Testis (tissue), 3 donors: Measurements from ENCODE around the gene TMA16. TPM values are rescaled to one million over a fixed set of nuclear protein-coding genes. Genes with fewer than 3 reads are reported as not detected.
A peak's percentile ranks its signal among the peaks of the same experiment; 100 is the strongest.

Source experiments
- DNase-seq: peaks from one replicate; pipeline ENCODE4 v3.0.0-alpha.2; 2019
- H3K27ac ChIP-seq, 2 donors: fragments of 200-600 bp; sonication (generic); one replicate each; pipeline ENCODE4 v1.5.1; 2019
- H3K27me3 ChIP-seq: fragments of 200-600 bp; sonication (generic); one replicate; pipeline ENCODE4 v1.5.1; 2019
- H3K36me3 ChIP-seq: fragments of 200-600 bp; sonication (generic); one replicate; pipeline ENCODE4 v1.5.1; 2017; ENCODE audit warnings: low read depth; ENCODE audit errors: missing control alignments
- H3K4me1 ChIP-seq: fragments of 200-600 bp; sonication (generic); one replicate; pipeline ENCODE4 v1.5.1; 2019
- H3K4me3 ChIP-seq, 2 donors: fragments of 200-600 bp; sonication (generic); one replicate each; pipeline ENCODE4 v1.5.1; 2017 to 2019
- H3K9me3 ChIP-seq: fragments of 200-600 bp; sonication (generic); one replicate; pipeline ENCODE4 v1.5.1; 2017
- POLR2A ChIP-seq: fragments of 450-650 bp; IDR thresholded peaks from one replicate; pipeline ENCODE4 v1.6.1; 2017; ENCODE audit warnings: antibody characterized with exemption, mild to moderate bottlenecking, moderate library complexity
- WGBS, 2 donors: methylation state at CpG; one replicate each; pipeline ENCODE4 v1.1.5; 2018; 5-methylcytosine and 5-hydroxymethylcytosine counted together
- intact Hi-C: fragments of 100-400 bp; cut with DNase I; formaldehyde crosslinking; loops from one replicate; pipeline ENCODE4 v1.15.1; 2023; ENCODE audit warnings: low total_unique reads
- polyA plus RNA-seq: library from polyadenylated mRNA; stranded (reverse); fragments of 350-450 nt; fragmentation: Illumina TruSeq; extraction: RNeasy Lipid Tissue Mini Kit (QIAGEN cat#74804); gene quantifications from one replicate; pipeline ENCODE4 v1.2.3, GENCODE V29; 2014; ENCODE audit warnings: low read depth, low replicate concordance; ENCODE audit not compliant: insufficient read depth
- total RNA-seq, 2 donors: library from RNA; depleted of rRNA; stranded (reverse); fragments of >200 nt; gene quantifications; one replicate each; pipeline ENCODE4 v1.2.3, GENCODE V29; 2016
- TF ChIP-seq, protein P1 (sequence below), 3 experiments: fragments of 450-650 bp in 2 of 3; fragments of 200-600 bp in 1 of 3; sonication (generic) in 1 of 3; IDR thresholded peaks; one replicate each; pipeline ENCODE4 v1.5.1; 2016 to 2019; ENCODE audit warnings: antibody characterized with exemption in 3 of 3, mild to moderate bottlenecking in 2 of 3, moderate library complexity in 1 of 3

TMA16 gene
- total and polyA plus RNA-seq, 3 donors from 2014 or later, result 33.0 to 34.1 (median 33.2) TPM

DNA sequence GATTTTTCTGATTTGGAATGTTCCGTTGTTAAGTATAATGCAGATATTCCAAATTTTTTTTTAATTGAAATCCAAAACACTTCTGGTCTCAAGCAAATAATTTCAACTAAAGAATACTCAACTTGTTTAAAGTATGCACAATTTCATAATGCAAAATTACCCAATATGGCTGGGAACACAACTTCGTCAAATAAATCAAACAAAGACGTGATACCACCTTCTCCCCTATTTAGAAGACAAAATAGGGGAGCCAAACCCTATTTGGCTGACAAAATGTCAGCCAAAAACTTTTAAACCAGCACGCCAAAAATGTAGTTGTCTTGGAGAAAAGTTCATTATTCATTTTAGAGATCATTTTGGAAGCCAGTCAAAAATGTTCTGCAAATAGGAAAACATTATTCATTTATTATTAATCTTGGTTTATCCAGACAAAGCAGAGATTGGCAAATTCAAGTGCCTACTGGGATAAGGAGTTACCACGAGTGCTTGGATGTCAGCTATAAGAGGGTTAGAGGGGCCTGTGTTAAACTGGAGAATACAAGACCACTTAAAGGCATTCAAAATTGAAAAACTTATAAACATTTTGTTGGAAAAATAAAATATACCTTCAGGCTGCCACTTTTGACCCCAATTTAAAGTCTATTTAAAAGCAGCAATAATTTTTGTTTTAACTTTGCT, 17.6 kb upstream of the TMA16 start:
- no peak for TF ChIP-seq POLR2A
- TF ChIP-seq, protein P1, sequence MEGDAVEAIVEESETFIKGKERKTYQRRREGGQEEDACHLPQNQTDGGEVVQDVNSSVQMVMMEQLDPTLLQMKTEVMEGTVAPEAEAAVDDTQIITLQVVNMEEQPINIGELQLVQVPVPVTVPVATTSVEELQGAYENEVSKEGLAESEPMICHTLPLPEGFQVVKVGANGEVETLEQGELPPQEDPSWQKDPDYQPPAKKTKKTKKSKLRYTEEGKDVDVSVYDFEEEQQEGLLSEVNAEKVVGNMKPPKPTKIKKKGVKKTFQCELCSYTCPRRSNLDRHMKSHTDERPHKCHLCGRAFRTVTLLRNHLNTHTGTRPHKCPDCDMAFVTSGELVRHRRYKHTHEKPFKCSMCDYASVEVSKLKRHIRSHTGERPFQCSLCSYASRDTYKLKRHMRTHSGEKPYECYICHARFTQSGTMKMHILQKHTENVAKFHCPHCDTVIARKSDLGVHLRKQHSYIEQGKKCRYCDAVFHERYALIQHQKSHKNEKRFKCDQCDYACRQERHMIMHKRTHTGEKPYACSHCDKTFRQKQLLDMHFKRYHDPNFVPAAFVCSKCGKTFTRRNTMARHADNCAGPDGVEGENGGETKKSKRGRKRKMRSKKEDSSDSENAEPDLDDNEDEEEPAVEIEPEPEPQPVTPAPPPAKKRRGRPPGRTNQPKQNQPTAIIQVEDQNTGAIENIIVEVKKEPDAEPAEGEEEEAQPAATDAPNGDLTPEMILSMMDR (IDR thresholded peaks at IDR 0.05), result no peak
- Histone ChIP-seq H3K9me3 (no peaks in the 10 kb centered on the region), H3K4me3 (no peak overlapping the region), H3K27ac (no peak overlapping the region), H3K36me3 (no peaks in the 10 kb centered on the region), H3K4me1 (no peaks in the 10 kb centered on the region), H3K27me3 (no peaks in the 10 kb centered on the region)
- intact Hi-C loops, result no loop called here
- WGBS, 2 donors, result 67 to 72% methylated on average over 5 of the region's 5 CpGs
- DNase-seq, result no peak

DNA sequence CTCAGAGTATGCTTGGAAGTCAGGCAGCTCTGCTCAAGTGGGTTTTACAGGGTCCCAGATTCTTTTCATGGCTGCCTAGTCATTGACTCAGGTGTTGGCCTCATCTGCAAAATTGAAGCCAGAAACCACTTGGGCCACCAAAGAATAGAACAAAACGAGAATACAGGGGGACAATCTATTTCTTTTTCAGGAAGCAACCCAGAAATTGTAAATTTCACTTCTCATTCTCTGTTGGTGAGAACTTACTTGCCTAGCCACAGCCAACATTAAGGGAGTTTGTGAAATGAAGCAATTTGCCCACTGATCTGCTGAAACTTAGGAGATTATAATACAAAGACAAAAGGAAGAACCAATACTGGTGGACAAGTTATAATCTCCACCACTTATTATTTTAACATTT, 12.3 kb upstream of the TMA16 start:
- no peak overlapping the region for H3K4me3 ChIP-seq
- no peaks in the 10 kb centered on the region for H3K27me3 ChIP-seq
- no peaks in the 10 kb centered on the region for H3K4me1 ChIP-seq
- no peaks in the 10 kb centered on the region for H3K36me3 ChIP-seq
- no peaks in the 10 kb centered on the region for H3K9me3 ChIP-seq
- 64 to 94% methylated on average over 1 of the region's 1 CpG for WGBS, 2 donors
- no peak for TF ChIP-seq POLR2A
- TF ChIP-seq, protein P1 (IDR thresholded peaks at IDR 0.05), result no peak
- intact Hi-C loops, result no loop called here
- no peak overlapping the region for H3K27ac ChIP-seq
- DNase-seq, result no peak

DNA sequence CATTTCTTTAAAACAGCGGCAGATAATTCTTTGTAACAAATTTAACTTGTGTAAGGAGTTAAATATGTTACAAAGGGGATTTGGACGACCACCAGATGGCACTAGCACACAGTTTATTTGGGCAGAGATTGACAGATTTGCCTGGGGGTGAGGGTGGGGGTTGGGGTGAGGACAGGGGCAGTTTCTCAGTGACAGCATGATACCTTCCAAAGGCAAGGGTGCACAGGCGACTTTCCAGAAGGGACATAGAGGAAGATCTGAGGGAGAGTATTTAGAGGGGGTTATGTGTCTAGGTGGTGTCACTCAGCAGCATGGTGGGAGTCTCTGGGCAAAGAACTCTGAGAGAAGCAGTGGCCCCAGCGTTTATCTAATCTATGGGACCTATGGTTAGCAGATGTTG, 9.6 kb upstream of the TMA16 start:
- no peak overlapping the region for H3K4me3 ChIP-seq
- H3K27ac ChIP-seq, result no peak overlapping the region
- no peak for TF ChIP-seq POLR2A
- TF ChIP-seq, protein P1 (IDR thresholded peaks at IDR 0.05), result peak in 2 of 3 experiments; percentile 24 to 60
- WGBS, 2 donors, result 25 to 41% methylated on average over 4 of the region's 4 CpGs
- no peaks in the 10 kb centered on the region for H3K36me3 ChIP-seq
- DNase-seq, result peak; percentile 67
- no peaks in the 10 kb centered on the region for H3K4me1 ChIP-seq
- no peaks in the 10 kb centered on the region for H3K27me3 ChIP-seq
- intact Hi-C loops, result no loop called here
- H3K9me3 ChIP-seq, result no peaks in the 10 kb centered on the region

DNA sequence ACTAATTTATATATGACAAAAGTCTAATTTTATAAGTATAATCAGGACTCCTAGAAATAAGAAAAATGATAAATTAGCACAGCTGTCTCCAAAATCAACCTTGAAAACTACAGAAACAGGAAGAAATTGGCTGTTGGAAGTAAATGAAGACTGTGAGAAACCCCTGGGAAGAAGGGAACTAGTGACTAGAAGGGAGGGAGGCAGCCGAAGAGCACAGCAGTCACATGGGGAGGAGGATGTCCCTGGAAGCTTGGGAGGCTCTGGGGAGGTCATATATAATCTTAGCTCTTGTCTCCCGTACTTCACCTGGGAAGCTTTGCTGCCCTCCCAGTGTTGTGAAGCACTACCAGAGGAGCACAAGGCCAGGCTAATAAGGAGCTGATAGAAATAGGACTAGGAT, 8.9 kb upstream of the TMA16 start:
- no peak for DNase-seq
- H3K27me3 ChIP-seq, result no peaks in the 10 kb centered on the region
- 46 to 54% methylated on average over 2 of the region's 2 CpGs for WGBS, 2 donors
- H3K4me1 ChIP-seq, result no peaks in the 10 kb centered on the region
- no peak overlapping the region for H3K4me3 ChIP-seq
- intact Hi-C loops, result no loop called here
- TF ChIP-seq, protein P1 (IDR thresholded peaks at IDR 0.05), result no peak
- no peak for TF ChIP-seq POLR2A
- H3K27ac ChIP-seq, result no peak overlapping the region
- no peaks in the 10 kb centered on the region for H3K9me3 ChIP-seq
- no peaks in the 10 kb centered on the region for H3K36me3 ChIP-seq

DNA sequence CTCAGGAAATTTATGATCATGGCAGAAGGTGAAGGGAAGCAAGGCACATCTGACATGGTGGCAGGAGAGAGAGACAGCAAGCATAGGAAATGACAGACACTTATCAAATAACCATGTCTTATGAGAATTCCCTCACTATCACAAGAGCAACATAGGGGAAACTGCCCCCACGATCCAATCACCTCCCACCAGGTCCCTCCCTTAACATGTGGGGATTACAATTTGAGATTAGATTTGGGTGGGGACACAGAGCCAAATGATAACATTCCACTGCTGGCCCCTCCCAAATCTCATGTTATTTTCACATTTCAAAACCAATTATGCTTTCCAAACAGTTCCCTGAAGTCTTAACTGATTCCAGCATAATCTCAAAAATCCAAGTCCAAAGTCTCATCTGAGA, 8.2 kb upstream of the TMA16 start:
- intact Hi-C loops, result no loop called here
- WGBS, 2 donors, result 47 to 50% methylated on average over 1 of the region's 1 CpG
- H3K27me3 ChIP-seq, result no peaks in the 10 kb centered on the region
- no peak for DNase-seq
- no peak overlapping the region for H3K27ac ChIP-seq
- TF ChIP-seq, protein P1 (IDR thresholded peaks at IDR 0.05), result no peak
- TF ChIP-seq POLR2A, result no peak
- no peaks in the 10 kb centered on the region for H3K4me1 ChIP-seq
- no peaks in the 10 kb centered on the region for H3K36me3 ChIP-seq
- no peaks in the 10 kb centered on the region for H3K9me3 ChIP-seq
- no peak overlapping the region for H3K4me3 ChIP-seq
